ENCODE results near the gene TMEM94.
"Not testable (repeated sequence)": the region's sequence is repeated elsewhere in the genome, so short reads cannot be mapped to it uniquely, and the experiment has no call there.

TMEM94 gene

DNA sequence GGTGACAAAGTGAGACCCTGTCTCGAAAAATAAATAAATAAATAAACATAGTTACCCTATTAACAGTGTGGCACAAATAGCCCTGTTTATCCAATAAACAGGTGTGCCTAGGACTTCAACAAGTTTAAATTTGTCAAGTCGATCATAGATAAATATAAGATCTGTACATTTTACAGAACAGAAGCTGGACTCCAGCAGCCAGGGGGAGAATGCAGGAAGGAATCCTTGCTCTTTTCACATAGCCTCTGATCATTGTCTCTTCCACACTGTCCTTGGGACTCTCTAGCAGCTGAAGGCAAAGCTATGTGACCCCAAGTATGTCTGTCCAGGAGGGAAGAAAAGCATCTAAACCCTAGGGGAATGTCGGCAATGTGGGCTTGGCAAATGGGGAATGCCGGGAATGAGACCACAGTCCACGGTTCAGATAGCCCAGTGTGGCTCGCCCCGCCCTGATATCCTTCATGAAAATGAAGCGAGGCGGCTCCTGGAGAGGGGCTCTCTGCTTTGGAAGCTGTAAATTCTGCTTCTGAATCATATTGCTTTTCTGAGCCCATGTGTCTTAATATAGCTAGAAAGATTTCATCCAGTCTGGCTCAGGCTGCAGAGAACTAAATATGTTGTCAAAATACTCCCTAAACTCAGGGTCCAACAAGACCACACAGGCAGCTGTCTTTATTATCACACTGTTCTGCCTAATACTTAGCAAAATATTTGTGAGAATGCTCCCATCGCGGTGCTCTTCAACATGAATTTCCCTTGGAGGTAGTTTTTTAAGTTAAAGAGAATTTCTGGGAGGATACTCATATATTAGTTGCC, 26.1 kb upstream of the TMEM94 start:
- no peak for DNase-seq (ENCODE audit: low read depth in 1 of 2, low spot score in 1 of 2)
- no peak for TF ChIP-seq JUND (IDR thresholded peaks at IDR 0.05; ENCODE audit: low read depth)
- in situ Hi-C loops (cut with HindIII; ENCODE audit: low pct_unique_long_range_greater_than_20kb, low sequenced_read_pairs) = no loop called here

DNA sequence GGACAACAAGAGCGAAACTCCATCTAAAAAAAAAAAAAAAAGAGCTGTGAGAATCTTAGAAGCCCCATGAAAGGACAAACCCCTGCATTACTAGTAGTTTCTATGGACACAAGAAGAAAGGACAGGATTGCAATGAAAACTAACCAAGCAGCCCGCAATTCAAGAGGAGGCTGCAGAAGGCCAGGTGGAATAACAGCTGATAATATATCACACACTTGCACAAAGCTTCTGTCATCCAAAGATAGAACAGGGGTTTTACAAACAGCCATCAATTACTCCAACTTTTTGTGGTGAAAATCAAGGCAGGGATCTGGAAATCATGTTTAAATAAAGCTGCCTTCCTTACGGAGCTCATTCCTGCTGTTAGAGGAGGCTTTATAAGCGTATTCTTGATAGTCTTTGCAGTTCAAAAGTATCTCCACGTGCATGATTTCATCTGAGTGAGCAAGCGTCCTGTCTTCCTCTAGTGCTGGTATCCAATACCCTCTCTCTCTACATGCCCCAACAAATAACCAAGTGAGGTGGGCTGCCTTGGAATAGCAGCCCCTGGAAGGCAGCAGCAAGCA, 23.1 kb upstream of the TMEM94 start:
- TF ChIP-seq JUND (IDR thresholded peaks at IDR 0.05; ENCODE audit: low read depth) = no peak
- DNase-seq (ENCODE audit: low read depth in 1 of 2, low spot score in 1 of 2) = no peak
- in situ Hi-C loops (cut with HindIII; ENCODE audit: low pct_unique_long_range_greater_than_20kb, low sequenced_read_pairs) = no loop called here

DNA sequence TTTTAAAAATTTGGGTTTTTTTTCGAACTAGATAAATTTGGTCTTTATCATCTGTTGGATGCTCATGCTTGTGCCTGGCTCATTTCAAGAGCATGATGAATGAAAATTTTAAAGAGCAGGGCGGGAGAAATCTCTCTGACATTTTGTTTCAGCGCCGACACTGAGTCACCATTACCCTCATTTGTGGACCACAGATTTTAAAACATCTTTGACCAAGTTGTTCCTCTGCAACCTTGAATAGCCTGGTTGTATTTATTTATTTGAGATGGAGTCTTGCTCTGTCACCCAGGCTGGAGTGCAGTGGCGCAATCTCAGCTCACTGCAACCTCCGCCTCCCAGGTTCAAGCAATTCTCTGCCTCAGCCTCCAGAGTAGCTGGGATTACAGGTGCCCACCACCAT, 22.0 kb upstream of the TMEM94 start:
- DNase-seq (ENCODE audit: low read depth in 1 of 2, low spot score in 1 of 2); in situ Hi-C loops (cut with HindIII; ENCODE audit: low pct_unique_long_range_greater_than_20kb, low sequenced_read_pairs): not testable (repeated sequence)

DNA sequence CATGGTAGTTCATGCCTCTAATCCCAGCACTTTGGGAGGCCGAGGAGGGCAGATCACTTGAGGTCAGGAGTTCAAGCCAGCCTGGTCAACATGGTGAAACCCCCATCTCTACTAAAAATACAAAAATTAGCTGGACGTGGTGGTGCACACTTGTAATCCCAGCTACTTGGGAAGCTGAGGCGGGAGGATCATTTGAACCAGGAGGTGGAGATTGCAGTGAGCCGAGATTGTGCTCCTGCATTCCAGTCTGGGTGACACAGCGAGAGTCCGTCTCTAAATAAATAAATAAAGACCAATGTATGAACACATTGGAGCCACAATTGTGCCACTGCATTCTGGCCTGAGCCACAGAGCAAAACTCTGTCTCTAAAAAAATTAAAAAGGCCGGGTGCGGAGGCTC, 19.0 kb upstream of the TMEM94 start:
- in situ Hi-C loops (cut with HindIII; ENCODE audit: low pct_unique_long_range_greater_than_20kb, low sequenced_read_pairs) = not testable (repeated sequence)

DNA sequence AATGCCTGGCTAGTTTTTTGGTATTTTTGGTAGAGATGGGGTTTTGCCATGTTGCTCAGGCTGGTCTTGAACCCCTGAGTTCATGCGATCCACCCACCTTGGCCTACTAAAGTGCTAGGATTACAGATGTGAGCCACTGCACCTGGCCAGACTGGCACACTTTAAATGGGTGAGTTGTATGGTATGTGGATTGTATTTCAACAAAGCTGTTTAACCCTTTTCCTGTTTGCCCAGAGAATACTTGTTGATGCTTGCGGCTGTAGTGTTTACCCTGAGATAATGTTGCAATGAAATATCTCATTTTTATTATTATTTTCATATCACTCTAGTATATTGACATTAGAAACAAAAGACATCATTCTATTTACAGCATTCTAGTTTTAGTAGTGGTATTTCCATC, 17.1 kb upstream of the TMEM94 start:
- no peak for TF ChIP-seq JUND (IDR thresholded peaks at IDR 0.05; ENCODE audit: low read depth)
- in situ Hi-C loops (cut with HindIII; ENCODE audit: low pct_unique_long_range_greater_than_20kb, low sequenced_read_pairs) = no loop called here
- DNase-seq (ENCODE audit: low read depth in 1 of 2, low spot score in 1 of 2) = no peak

More for the DNA sequence above, 19.0 kb upstream of the TMEM94 start:
- DNase-seq (ENCODE audit: low read depth in 1 of 2, low spot score in 1 of 2) = not testable (repeated sequence)

DNA sequence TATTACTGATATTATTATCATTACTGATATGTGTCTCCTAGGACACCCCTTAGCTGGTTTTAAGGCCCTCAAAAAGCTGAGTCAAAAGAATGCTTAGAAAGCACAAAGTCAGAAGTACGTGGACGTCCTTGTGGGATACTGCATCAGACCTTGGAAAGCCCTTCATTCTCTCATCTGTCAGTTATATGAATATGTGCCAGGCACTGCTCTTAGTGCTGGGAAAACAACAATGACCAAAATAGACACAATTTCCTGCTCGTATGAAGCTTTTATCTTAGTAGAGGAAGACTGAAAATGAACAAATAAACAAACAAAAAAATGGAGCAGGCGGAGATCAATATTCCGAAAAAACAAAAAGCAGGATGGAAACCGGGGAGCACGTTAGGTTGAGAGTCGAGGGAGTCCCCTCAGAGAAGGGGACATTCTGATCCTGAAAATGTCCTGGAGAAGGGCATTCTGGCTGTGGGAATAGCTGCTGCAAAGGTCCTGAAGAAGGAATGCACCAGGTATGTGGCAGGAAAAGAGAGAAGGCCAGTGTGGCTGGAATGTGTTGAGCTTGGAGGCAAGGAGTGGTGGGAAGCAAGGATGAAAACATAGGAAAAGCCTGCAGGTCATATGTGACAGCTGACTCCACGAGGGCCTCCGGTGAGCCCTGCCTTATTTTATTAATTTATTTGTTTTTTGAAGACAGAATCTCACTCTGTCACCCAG, 15.5 kb upstream of the TMEM94 start:
- no peak for DNase-seq (ENCODE audit: low read depth in 1 of 2, low spot score in 1 of 2)
- in situ Hi-C loops (cut with HindIII; ENCODE audit: low pct_unique_long_range_greater_than_20kb, low sequenced_read_pairs) = no loop called here
- no peak for TF ChIP-seq JUND (IDR thresholded peaks at IDR 0.05; ENCODE audit: low read depth)

DNA sequence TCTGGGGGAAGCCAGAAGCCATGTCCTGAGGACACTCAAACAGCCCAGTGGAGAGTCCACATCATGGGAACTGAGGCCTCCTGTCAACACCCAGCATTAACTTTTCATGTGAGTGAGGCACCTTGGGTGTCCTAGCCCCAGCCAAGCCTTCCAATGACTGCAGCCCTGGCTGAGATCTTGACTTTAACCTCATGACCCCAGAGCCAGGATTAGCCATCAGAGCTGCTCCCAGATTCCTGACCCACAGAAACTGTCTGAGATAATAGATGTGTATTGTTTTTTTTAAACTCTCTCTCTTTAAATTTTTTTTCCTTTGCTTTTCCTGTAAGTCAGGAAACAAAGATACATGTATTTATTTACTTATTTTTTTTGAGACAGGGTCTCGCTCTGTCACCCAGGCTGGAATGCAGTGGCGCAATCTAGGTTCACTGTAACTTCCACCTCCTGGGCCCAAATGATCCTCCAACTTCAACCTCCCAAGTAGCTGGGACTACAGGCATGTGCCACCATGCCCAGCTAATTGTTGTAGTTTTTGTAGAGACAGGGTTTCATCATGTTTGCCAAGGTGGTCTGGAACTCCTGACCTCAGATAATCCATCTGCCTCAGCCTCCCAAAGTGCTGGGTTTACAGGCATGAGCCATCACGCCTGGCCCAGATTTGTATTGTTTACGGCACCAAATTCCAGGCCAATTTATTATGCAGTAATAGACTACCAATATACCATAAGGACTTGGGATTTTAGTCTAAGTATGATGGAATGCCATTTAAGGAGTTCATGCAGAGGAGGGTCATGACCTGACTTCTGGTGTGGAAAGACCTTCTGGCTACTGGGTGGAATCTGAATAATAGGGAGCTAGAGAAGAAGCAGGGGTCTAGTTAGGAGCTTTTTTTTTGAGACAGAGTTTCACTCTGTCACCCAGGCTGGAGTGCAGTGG, 14.0 kb upstream of the TMEM94 start:
- in situ Hi-C loops (cut with HindIII; ENCODE audit: low pct_unique_long_range_greater_than_20kb, low sequenced_read_pairs) = no loop called here
- no peak for DNase-seq (ENCODE audit: low read depth in 1 of 2, low spot score in 1 of 2)
- no peak for TF ChIP-seq JUND (IDR thresholded peaks at IDR 0.05; ENCODE audit: low read depth)

DNA sequence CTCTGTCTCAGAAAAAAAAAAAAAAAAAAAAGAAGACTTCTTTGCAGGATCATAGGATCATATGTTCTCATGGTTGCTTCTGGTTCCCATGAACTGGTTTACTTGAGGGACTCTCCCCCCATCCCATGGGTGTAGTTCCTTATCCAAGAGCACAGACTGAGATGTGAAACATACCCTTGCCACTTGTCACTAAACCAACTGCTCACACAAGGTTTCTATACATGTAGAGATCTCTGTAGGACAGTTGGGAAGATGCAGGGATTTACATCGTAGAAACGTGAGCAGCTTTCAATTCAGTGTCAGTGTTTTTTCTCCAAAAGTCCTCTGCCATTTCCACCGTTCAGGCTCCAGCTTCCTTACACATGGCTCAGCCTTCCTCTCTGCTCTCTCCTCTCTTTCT, 11.1 kb upstream of the TMEM94 start:
- no peak for TF ChIP-seq JUND (IDR thresholded peaks at IDR 0.05; ENCODE audit: low read depth)
- in situ Hi-C loops (cut with HindIII; ENCODE audit: low pct_unique_long_range_greater_than_20kb, low sequenced_read_pairs) = no loop called here

DNA sequence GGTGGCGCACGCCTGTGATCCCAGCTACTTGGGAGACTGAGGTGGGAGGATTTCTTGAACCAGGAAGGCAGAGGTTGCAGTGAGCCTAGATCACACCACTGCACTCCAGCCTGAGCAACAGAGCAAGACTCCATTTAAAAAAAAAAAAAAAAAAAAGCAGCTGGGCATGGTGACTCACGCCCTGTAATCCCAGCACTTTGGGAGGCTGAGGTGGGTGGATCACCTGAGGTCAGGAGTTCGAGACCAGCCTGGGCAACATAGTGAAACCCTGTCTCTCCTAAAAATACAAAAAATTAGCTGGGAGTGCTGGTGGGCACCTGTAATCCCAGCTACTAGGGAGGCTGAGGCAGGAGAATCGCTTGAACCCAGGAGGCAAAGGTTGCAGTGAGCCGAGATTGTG, 10.5 kb upstream of the TMEM94 start:
- DNase-seq (ENCODE audit: low read depth in 1 of 2, low spot score in 1 of 2); in situ Hi-C loops (cut with HindIII; ENCODE audit: low pct_unique_long_range_greater_than_20kb, low sequenced_read_pairs): not testable (repeated sequence)

More for the DNA sequence above, 11.1 kb upstream of the TMEM94 start:
- no peak for DNase-seq (ENCODE audit: low read depth in 1 of 2, low spot score in 1 of 2)

DNA sequence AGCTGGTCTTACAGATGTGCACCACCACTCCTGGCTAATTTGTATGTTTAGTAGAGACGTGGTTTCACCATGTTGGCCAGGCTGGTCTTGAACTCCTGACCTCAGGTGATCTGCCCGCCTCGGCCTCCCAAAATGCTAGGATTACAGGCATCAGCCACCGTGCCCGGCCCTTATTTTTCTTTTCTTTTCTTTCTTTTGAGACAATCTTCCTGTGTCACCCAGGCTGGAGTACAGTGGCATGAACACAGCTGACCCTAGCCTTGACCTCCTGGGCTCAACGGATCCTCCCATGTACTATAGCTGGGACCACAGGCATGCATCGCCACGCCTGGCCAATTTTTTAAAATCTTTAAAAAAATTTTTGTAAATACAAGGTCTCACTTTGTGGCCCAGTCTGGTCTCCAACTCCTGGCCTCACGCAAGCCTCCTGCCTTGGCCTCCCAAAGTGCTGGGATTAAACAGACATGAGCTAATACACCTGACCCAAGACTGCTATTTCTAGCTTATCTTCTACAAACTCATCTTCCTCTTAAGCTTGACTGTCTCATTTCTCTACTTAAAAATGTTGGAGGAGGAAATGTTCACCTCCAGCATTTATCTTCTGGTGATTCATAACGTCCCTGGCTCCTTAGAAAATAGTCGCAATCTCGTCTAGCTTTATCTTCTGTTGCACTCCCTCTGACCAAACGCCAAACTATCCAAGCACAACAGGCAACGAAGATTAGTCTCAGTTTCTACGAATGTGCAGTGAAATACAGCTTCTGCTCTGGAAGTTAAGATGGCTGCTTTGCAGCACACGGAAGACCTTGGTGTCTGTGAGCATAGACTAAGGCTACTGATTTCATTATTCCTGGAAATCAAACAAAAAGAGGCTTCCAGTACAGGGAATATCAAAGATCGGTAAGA, 8.2 kb upstream of the TMEM94 start:
- no peak for TF ChIP-seq JUND (IDR thresholded peaks at IDR 0.05; ENCODE audit: low read depth)
- DNase-seq (ENCODE audit: low read depth in 1 of 2, low spot score in 1 of 2) = no peak
- in situ Hi-C loops (cut with HindIII; ENCODE audit: low pct_unique_long_range_greater_than_20kb, low sequenced_read_pairs) = no loop called here

DNA sequence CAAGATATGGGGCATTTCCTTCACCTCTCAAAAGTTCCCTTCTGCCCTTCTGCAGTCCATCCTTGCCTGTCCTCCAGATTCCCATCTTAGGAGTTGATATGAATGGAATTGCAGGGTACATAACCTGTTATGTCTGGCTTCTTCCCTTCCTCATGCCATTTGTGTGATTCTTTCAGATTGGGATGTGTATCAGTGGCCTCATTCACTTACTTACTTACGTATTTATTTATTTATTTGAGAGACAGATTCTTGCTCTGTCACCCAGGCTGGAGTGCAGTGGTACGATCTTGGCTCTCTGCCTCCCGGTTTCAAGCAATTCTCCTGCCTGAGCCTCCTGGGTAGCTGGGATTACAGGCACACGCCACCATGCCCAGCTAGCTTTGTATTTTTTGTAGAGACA, 6.2 kb upstream of the TMEM94 start:
- in situ Hi-C loops (cut with HindIII; ENCODE audit: low pct_unique_long_range_greater_than_20kb, low sequenced_read_pairs) = no loop called here
- DNase-seq (ENCODE audit: low read depth in 1 of 2, low spot score in 1 of 2) = no peak
- no peak for TF ChIP-seq JUND (IDR thresholded peaks at IDR 0.05; ENCODE audit: low read depth)
